RPMI7951 (cell line): ENCODE measurements around the gene MCC. TPM values are rescaled to one million over a fixed set of nuclear protein-coding genes. Genes with fewer than 3 reads are reported as not detected.

Experiments
- DNase-seq: peaks from one replicate; pipeline ENCODE4 v3.0.0-alpha.2; 2012; ENCODE audit warnings: low read depth
- total RNA-seq: library from RNA; depleted of rRNA; stranded (reverse); fragments of >200 nt; shearing (Covaris generic); gene quantifications from 2 replicates; pipeline ENCODE4 v1.2.3, GENCODE V29; 2014

The MCC gene
- total RNA-seq, 1 experiment from 2014 or later: 11.3 TPM

- DNase-seq: no peak
Observed at GRCh38 chr5:113177225-113177624, 311.0 kb downstream of the MCC start.

GRCh38 chr5:113176734-113177133 is 311.5 kb downstream of the MCC start:
- DNase-seq: no peak

- DNase-seq: no peak
Observed at GRCh38 chr5:113176196-113176595, 312.1 kb downstream of the MCC start.

- no peak for DNase-seq
Observed at GRCh38 chr5:113172231-113172826, 315.9 kb downstream of the MCC start.

DNA sequence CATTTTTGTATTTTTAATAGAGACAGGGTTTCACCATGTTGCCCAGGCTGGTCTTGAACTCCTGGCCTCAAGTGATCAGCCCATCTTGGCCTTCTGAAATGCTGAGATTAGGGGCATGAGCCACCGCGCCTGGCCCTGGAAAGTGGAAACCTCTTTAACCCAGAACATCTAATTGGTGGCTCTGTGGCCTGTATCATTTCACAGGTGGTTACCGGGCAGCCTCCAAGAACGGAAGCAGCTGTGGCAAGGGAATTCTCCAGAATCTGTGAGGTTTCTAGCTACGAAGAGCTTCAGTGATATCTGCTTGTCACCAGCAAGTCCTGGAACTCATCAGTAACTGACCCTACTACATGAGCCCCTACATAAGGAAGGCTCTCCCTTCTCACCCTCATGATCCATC is 316.7 kb downstream of the MCC start:
- no peak for DNase-seq

DNA sequence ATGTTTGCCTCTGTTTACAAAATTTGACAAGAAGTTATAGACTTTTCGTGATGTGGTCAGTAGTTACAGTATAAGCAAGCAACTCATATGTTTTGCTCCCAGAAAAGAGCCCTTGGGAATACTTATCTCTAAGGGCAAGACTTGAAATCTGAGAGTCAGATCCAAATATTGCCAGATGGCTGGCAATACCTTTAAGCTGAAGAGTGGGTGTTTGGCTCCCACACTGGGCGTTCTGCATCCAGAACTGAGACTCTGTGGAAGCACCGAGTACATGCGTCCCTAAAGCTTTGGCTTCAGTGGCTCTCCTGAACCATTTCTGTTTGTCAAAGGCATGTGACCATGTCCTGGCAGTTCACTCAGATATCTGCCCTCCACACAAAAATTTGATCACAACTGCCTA is 317.5 kb downstream of the MCC start:
- no peak for DNase-seq

- no peak for DNase-seq
Observed at GRCh38 chr5:113169720-113170119, 318.5 kb downstream of the MCC start.

- DNase-seq: no peak
Observed at GRCh38 chr5:113167985-113168384, 320.3 kb downstream of the MCC start.

DNA sequence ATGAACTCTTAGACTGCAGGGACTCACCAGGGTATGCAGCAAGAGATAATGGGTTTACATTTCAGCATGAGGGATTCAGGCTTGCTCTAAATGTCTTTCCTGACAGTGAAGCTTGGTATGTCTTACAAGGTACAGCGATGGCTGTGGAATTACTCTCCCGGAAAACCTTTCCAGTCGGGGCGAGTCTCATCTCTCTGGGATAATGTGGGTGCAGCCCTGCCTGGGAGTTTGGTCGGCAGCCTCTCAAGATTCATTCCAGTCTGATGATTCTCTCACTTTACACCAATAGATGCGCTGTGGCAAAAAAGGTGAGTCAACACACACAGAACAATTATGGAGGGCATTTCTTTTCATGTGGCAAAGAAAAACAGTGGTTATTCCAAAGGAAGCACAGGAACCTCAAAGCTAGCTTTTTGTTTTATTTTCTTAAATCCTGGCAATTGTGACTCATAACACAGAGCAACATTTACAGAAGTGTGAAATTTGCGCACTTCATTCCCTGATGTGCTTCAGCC is 321.3 kb downstream of the MCC start:
- peak; percentile 94 for DNase-seq

DNA sequence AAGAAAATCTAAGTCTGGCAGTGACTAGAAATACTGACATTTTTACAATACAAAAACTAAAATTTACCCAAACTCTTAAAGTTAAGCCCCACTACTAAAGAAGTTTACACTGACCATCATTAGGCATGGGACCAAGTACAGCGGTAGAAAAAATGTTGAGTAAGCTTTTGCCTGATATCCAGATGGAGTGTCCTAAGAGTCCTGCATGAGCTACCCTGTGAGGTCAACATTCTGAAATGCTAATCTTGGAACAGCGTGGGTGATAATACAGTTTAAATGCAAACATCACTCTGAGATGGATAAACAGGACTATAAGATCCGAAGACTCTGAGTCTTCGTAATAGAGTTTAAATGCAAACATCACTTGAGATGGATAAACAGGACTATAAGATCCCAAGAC is 322.0 kb downstream of the MCC start:
- no peak for DNase-seq

DNA sequence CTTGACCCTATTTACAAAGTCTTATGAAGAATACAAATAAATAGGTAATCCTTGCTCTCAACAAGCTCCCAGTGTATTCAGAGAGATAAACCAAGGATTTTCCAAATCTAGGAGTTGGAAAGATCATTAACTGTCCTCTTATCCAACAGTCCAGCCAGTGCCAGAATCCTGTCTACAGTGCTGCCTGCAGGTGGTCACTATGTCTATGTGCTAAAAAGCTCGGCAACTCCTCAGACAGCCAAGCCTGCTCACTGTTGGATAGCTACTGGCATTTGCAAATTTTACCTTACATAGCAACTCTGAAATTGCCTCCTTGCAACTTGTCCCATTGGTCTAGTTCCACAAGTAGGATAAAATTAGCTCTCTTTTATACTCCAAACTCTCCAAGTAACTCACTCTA is 324.2 kb downstream of the MCC start:
- DNase-seq: no peak

DNA sequence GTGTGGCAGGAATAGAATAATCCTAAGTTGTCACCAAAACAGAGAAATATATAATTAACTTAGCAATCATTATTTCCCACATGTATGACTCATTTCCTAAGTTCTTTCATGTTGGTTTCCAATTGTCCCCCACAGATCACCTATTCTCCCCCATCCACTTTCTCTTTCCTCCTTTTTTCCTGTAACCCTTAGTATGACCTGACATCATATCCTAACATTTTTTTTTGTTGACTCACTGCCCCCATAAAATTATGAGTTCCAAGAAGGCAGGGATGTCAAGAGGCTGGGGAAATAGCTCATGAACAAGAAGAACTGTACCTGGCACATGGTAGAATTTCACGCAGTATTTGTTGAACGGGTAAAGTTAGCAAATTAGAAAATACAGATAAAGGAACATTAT is 324.9 kb downstream of the MCC start:
- peak; percentile 71 for DNase-seq

DNA sequence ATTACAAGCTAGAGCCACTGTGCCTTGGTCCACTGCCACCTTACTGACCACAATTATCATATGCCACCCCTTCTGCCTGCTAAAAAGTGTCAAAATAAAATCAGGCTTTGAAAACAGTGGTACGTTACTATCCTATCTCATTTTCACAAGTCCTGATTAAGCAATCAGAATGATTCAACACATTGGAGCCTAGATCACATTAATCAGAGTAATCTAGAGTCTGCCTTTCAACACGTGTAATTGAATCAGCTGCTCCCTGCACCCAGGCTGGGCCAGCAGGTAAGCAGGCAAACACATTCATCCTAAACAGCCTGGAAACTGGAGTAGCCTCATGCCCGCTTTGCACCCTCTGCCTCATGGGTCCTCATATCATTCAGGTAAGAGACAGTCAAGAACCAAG is 325.5 kb downstream of the MCC start:
- peak; percentile 29 for DNase-seq

DNA sequence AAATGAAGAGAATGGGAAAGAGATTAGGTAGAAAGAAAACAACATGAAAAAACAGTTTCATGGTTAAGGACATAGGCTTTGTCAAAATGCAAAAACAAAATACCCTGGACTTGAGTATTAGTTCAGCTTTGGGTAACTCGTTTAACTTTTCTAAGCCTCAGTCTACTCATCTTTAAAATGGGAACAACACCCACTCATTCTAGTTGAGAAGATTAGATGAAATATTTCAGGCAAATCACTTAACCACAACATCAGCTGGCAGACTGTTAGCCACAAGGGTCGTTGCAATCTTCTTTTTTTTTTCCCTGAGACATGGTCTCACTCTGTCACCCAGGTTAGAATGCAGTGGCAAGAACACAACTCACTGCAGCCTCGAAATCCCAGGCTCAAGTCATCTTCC is 326.0 kb downstream of the MCC start:
- no peak for DNase-seq

DNA sequence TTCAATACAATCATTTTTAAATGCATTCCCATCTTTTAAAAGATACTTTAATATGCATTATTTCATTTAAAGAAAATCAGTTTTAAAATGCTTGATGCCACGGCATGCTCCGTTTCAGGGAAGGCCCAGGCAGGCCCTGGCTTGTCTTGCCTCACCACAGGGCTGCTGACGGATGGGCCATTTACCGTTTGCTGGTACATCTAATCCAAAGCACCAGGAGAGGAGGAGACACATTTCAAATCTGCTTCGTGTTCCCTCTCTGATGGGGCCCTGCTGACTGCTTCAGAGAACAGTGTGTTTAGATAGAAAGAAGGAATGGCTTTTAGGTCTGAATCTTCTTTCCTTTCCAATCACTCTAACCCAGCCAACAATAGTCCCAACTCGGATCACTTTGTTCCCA is 326.4 kb downstream of the MCC start:
- no peak for DNase-seq

- DNase-seq: no peak
Observed at GRCh38 chr5:113157886-113158285, 330.4 kb downstream of the MCC start.

- DNase-seq: no peak
Observed at GRCh38 chr5:113156271-113156877, 331.9 kb downstream of the MCC start.

DNA sequence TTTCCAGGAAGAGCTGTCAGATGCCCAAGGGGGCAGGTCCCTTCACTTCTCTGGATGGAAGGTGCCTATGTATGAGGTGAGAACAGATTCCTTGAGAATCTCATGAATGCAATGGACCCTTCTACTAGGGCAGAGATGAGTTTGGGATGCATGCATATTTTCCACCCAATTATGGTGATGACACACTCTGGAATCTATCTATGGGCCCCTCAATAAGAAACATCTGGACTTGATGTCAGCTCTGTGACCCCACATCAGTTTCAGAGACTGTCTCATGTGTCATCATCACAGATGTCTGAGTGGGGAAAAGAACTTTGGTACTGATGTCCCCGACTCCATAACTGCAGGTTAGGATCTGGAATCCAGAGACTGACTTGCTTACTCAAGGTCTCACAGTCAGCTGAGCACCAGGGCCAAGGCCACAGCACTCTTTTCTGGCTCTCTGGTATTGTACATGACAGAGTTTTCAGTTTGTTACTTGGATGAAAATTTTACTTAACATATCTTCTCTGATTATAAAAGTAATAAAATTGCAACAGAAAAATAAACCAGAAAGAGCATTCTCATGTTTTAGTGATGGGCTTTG is 334.6 kb downstream of the MCC start:
- DNase-seq: peak; percentile 66

DNA sequence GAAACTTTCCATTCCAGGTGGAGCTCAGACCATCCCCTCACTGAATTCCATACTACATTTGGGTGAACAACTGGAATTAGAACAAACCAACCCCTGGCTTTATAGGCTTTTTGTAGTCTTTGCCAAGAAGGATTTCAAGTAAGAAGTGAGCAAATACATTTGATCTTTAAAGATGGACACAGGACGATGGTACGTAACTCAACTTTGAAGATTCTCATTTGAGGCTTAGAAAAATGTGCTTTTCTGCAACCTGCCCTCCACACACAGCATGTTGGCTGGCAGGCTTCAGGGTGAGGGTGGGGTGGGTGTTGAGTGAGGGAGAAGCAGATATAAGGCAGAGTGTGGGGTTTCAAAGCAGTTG is 335.9 kb downstream of the MCC start:
- DNase-seq: no peak

GRCh38 chr5:113151641-113152379 is 336.4 kb downstream of the MCC start:
- no peak for DNase-seq

GRCh38 chr5:113150821-113151220 is 337.4 kb downstream of the MCC start:
- DNase-seq: no peak

GRCh38 chr5:113150221-113150620 is 338.0 kb downstream of the MCC start:
- DNase-seq: no peak

DNA sequence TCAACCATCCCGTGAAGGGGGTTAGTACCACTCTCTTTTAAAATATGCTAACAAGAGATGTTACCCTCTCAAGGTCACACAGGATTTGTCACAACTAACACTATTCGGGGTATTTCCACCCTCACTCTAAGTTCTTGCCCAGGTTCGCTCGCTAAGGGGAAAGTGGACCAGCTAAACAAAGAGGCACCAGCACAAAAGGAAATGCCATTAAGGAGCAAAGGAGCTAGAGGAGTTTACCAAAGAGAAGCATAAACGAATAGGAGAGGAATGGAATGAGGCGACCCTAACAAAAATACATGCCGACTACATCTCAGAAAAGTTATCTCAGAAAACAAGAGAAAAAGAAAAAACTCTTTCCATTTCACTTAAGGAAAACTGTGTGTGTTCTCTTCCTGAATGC is 340.7 kb downstream of the MCC start:
- DNase-seq: no peak
